NCI-H2081 (cell line): ENCODE measurements around the gene TMEM174.

Experiments used
- DNase-seq, 2 experiments: peaks; one replicate each; lab custom pipeline; 2025; lab: John Stamatoyannopoulos, UW

The TMEM174 gene, protein sequence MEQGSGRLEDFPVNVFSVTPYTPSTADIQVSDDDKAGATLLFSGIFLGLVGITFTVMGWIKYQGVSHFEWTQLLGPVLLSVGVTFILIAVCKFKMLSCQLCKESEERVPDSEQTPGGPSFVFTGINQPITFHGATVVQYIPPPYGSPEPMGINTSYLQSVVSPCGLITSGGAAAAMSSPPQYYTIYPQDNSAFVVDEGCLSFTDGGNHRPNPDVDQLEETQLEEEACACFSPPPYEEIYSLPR

DNA sequence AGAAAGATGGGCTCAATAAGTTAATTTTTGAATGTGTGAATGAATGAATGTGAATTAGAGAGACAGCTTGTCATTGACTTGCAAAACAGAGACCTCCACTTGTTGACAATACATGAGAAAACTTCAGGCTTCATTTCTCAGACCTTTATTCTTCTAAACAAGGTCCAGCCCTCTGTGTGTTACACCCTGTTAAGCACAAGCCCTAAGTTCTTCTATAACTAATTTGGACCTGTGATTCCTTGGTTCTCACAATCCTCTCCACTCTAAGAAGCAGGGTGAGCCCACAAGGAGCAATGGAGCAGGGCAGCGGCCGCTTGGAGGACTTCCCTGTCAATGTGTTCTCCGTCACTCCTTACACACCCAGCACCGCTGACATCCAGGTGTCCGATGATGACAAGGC, at the start of gene TMEM174:
TSS of gene TMEM174 (plus strand) at position 243 of the 400 bp plus-strand sequence. CDS start at position 294, 51 bp downstream.
- DNase-seq: no peak

DNA sequence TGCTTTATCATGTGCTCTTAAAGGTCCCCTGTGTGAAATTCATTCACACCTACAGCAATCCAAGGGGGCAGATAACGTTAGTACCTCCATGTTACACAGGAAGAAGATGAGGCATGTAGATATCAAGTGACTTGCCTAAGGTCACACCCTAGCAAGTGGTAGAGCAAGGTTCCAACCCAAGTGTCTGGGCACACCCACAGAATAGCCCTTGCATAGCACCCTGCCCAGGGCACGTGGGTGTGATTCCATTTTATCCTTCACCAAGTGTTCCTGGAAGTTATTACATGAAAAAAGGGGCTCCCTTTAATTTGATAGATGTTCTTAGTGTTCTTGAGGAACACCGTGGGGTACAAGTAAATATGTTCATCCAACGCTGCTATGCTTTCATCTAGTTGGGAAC, 47.7 kb upstream of the TMEM174 start:
- no peak for DNase-seq

GRCh38 chr5:73126381-73126780, 46.6 kb upstream of the TMEM174 start:
- DNase-seq: no peak

- no peak for DNase-seq
Measured at GRCh38 chr5:73126957-73127356, 46.0 kb upstream of the TMEM174 start.

- no peak for DNase-seq
Measured at GRCh38 chr5:73129143-73129542, 43.9 kb upstream of the TMEM174 start.

DNA sequence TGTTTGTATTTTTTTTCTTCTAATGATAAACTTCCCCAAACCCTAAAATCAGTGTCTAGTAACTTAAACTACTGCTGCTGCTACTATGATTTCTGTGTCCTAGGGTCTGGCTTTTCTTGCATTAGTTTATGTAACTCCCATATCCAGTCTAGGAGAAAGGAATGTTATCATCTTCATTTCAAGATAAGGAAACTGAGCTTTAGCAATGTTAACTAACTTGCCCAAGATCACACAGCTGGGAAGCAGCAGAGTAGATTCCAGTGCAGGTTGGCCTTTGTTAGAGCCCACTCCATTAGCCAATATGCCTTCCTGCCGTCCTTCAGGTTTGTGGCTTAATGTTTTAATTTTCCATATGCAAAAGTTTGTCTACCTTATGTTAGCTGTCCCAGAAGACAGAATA, 42.2 kb upstream of the TMEM174 start:
- no peak for DNase-seq

DNA sequence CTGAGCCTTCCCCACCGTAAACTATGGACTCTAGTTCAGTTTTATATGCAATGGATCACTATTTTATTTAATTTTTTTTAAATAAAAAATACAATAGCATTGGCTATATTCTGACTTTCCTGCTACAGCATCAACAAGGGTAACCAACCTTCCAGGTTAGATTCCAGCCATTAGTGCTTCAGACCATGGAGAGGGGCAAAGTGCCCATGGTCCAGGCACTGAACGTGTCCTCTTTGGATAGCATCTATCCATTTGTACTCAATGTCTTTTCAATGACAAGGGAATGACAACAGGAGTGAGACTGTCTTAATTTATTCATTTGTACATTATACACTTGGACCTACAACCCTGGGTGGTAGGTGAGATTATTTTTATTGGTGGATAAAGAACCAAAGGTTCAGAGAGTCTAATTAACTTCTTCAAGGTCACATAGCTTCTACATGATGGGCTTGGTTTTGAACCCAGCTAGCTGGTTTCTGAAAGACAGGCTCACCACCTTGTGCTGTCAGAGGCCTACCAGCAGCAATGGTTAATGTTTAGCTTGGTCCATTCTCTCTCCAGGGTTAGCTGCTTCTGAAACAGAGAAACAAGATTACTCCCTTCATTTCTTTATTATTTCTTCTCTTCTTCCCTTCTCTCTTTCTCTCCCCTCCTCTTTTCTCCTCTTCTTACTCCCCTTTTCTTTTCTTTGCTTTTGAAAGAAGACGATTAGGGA, 41.1 kb upstream of the TMEM174 start:
- DNase-seq: no peak

- DNase-seq: no peak
Measured at GRCh38 chr5:73132759-73133158, 40.2 kb upstream of the TMEM174 start.

DNA sequence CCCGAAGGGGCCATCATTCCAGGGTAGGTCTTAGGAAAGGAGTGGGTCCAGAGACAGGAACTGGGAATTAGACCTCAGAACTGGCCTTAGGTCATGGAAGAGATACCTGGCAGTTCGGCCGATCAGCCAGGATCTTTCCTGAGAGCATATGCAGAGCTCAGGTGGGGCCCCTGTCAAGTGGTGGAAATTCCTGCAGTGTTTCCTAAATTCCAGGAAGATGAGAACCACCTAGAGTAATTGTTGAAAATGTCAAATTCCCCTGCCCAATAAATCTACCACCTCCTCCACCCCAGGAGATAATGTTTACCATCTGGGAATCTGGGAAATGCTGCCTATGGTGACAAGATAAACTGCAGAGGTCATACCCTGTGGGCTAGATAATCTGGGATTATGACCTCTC, 38.0 kb upstream of the TMEM174 start:
- DNase-seq: no peak

DNA sequence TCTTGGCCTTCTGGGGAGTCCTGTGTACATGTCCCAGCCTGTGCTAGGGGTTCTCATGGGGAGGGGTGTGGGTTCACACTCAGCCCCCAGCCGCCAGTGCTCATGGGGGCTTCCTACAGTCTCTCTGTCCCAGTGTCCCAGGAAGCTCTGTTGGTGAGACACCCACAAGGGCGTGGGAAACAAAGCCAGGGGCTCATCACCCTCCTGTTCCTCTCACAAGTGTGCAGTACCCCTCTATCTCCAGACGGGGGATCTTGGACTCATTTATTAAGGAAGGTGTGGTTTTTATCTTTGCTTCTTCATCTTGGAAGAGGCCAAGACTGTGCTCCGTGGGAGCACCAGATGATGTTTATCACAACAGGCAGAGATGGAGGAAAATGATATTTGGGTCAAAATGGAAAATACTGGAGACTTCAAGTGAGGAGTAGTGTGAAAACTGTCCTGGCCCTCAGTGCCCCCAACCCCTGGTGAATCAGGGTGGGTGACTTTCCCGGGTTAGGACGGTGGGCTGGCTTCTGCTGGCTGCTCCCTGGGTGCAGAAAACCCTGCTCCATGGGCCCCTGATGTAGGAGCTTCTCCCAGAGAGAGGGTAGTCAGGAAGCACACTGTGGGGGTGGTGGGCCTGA, 37.5 kb upstream of the TMEM174 start:
- peak in 1 of 2 experiments; percentile 11 for DNase-seq

- DNase-seq: no peak
Measured at GRCh38 chr5:73136055-73136562, 36.9 kb upstream of the TMEM174 start.

- no peak for DNase-seq
Measured at GRCh38 chr5:73137563-73138530, 35.1 kb upstream of the TMEM174 start.

DNA sequence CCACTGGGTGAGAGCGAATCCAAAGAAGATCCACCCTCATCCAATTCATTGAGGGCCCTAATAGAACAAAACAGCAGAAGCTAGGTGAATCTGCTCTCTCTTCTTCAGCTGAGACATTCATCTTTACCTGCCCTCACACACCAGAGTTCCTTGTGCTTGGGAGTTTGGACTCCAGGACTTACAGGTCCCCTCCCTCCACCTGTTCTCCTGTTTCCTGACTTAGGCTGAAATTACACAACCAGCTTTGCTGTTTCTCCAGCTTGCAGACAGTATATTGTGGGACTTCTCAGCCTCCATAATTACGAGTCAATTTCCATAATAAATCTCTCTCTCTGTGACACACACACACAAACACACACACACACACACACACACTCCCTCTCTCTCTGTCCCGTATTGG, 33.5 kb upstream of the TMEM174 start:
- no peak for DNase-seq

DNA sequence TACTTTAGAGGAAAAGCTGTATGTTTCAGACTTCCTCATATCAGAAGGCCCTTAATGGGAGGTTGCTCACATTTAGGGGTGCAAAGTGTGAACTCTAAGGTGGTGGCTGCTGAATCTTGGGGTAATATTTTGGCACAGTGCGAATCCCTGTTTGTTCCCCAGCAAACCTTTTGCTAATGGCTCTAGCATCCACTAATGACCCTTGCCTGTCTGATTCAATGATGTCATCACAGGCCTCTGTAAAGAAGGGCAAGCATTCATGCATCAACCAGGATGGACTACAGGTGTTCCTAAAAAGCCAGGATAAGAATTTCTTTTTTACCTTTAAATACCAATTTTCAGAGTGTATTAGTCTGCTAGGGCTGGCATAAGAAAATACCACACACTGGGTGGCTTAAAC, 32.2 kb upstream of the TMEM174 start:
- DNase-seq: no peak

DNA sequence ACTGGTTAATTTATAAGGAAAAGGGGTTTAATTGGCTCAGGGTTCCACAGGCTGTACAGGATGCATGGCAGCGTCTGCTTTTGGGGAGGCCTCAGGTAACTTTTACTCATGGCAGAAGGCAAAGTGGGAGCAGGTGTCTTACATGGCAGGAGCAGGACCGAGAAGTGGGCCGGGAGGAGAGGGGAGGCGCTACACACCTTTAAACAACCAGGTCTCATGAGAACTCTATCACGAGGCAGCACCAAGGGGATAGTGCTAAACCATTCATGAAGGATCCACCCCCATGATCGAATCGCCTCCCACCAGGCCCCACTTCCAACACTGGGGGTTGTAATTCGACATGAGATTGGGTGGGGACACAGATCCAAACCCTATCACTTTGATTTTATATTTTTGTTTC, 31.0 kb upstream of the TMEM174 start:
- no peak for DNase-seq

GRCh38 chr5:73143716-73144115, 29.3 kb upstream of the TMEM174 start:
- no peak for DNase-seq

DNA sequence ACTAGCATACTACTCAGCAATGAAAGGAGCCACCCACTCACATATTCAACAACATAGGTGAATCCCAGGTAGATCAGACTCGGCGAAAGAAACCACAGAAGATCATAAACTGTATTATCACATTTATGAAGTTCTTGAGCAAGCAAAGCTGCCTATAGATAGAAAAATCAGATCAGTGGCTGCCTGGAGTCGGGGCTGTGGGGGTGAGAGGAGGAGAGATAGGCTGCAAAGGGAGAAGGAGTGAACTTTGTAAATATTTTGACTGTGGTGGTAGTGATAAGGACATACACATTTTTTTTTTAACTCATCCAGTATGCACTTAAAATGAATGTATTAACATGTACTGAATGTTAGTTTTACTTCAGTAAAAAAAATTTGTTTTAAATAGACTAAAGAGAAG, 23.5 kb upstream of the TMEM174 start:
- DNase-seq: no peak

DNA sequence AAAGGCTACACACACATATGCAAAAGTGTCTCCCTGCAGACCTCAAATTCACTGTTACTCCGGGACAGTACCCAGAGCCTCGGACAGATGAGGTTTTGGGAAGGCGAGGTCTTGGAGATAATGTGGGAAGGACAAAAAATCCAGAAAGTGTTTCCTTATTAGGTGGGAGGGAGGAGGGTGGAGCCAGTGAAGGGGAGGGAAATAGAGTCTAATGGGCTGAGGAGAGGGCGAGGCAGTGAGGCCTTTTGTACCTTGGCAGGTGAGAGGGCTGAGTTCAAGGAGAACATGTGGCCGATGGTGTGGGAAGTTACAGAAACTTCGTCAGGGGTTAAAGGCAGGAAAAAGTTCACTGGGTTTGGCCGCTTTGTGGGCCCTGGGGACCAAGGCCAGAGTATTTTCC, 22.1 kb upstream of the TMEM174 start:
- no peak for DNase-seq

DNA sequence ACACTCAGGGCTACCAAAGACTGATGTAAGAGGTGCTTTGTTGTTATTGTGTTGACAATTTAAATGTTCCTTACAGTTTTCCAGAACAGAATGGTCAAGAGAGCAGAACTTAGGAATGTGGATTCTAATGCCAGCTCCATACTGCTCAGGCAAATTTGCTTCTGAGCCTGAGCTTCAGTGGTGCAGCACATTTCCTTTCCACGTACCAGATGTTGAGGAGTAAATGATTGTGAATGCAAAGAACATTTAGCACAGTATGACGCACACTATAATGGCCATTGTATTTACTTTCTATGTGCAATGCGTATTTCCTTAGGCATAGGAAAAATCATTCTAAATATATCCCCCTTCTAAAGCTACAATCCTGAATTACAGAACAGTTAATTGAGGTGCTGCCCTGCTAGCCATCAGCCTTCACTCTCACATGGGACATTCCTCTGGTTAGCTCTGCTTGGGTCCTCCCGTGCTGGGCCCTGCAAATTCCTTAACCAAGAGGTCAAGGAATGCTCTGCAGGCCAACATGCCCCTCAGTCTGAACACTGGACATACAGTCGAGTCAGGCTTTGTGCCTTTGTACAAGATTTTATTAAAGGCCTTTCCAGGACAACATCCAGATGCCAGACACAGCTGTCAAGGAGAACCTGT, 21.1 kb upstream of the TMEM174 start:
- peak in 1 of 2 experiments; percentile 2 for DNase-seq

GRCh38 chr5:73152411-73153388, 20.3 kb upstream of the TMEM174 start:
- peak in 1 of 2 experiments; percentile 26 for DNase-seq
